ENCODE results near the gene FLRT1.

The FLRT1 gene

DNA sequence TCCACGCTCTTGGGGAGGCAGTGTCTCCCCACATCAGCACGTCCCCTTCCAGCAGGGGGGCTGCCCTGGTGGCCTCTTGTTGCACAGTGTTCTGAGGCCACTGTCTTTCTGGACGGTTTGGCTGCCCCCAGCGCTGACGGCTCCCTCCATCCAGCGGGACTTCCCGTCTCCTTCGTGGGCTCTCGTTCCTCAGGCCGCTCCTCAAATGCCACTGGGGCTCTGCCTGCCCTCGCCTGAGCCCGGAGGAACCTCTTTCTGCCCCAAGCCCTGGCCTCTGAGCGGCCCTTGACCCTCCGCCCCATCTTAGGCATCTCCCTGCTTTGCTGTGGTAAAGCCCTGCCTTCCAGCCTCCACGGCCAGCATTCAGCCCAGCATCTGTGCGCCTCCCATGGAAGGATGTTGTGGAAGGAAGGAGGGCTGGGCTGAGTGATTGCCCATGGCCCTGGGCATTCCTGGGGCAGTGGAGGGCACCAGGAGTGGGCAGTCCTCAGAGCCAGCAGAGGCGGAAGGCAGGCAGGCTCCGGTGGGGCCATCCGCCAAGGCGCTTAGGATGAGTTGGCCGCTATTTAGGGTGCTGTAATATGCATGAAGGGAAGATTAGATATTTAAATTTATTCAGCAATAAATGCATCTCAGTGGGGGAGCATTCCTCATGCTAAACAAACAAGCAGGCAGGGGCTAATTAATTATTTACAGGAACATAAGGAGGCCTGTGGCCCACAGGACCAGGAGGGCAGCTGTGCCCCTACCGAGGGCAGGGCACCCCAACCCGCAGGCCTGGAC, 31.7 kb upstream of the FLRT1 start:
- no peaks in the 10 kb centered on the region for H3K27me3 ChIP-seq (ENCODE audit: insufficient read depth, poor library complexity, severe bottlenecking)
- no peak for DNase-seq (ENCODE audit: low read depth in 1 of 2, low spot score in 1 of 2)
- H3K27ac ChIP-seq (replicated peaks) = no peak overlapping the region
- TF ChIP-seq, protein P1, sequence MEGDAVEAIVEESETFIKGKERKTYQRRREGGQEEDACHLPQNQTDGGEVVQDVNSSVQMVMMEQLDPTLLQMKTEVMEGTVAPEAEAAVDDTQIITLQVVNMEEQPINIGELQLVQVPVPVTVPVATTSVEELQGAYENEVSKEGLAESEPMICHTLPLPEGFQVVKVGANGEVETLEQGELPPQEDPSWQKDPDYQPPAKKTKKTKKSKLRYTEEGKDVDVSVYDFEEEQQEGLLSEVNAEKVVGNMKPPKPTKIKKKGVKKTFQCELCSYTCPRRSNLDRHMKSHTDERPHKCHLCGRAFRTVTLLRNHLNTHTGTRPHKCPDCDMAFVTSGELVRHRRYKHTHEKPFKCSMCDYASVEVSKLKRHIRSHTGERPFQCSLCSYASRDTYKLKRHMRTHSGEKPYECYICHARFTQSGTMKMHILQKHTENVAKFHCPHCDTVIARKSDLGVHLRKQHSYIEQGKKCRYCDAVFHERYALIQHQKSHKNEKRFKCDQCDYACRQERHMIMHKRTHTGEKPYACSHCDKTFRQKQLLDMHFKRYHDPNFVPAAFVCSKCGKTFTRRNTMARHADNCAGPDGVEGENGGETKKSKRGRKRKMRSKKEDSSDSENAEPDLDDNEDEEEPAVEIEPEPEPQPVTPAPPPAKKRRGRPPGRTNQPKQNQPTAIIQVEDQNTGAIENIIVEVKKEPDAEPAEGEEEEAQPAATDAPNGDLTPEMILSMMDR (IDR thresholded peaks at IDR 0.05; ENCODE audit: insufficient read depth, low read length) = no peak
- TF ChIP-seq, protein P2, sequence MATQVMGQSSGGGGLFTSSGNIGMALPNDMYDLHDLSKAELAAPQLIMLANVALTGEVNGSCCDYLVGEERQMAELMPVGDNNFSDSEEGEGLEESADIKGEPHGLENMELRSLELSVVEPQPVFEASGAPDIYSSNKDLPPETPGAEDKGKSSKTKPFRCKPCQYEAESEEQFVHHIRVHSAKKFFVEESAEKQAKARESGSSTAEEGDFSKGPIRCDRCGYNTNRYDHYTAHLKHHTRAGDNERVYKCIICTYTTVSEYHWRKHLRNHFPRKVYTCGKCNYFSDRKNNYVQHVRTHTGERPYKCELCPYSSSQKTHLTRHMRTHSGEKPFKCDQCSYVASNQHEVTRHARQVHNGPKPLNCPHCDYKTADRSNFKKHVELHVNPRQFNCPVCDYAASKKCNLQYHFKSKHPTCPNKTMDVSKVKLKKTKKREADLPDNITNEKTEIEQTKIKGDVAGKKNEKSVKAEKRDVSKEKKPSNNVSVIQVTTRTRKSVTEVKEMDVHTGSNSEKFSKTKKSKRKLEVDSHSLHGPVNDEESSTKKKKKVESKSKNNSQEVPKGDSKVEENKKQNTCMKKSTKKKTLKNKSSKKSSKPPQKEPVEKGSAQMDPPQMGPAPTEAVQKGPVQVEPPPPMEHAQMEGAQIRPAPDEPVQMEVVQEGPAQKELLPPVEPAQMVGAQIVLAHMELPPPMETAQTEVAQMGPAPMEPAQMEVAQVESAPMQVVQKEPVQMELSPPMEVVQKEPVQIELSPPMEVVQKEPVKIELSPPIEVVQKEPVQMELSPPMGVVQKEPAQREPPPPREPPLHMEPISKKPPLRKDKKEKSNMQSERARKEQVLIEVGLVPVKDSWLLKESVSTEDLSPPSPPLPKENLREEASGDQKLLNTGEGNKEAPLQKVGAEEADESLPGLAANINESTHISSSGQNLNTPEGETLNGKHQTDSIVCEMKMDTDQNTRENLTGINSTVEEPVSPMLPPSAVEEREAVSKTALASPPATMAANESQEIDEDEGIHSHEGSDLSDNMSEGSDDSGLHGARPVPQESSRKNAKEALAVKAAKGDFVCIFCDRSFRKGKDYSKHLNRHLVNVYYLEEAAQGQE (IDR thresholded peaks at IDR 0.05; ENCODE audit: insufficient replicate concordance, low read depth) = no peak
- TF ChIP-seq SPI1 (IDR thresholded peaks at IDR 0.05; ENCODE audit: borderline replicate concordance, low read depth) (no peak), POLR2AphosphoS5 (IDR thresholded peaks at IDR 0.05; ENCODE audit: low read depth) (no peak), GABPA (IDR thresholded peaks at IDR 0.05; ENCODE audit: low read depth) (no peak)
- H3K4me3 ChIP-seq (replicated peaks; ENCODE audit: insufficient read depth, low read length) = no peak overlapping the region

DNA sequence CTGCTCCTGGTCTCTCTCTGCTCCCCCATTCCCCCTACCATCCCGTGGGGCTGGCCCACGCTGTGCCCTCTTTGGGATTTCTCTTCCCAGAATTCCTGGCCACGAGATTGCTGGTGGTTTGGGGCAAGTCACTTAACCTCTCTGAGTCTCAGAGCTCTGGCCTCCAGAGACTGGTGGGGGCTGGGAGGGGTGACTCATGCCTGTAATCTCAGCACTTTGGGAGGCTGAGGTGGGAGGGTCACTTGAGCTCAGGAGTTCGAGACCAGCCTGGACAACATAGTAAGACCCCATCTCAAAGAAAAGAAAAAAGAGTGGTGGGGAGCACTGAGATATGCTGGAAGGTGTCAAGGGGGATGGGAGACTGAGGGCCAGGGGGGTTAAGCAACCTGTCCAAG, 31.1 kb upstream of the FLRT1 start:
- H3K4me3 ChIP-seq (replicated peaks; ENCODE audit: insufficient read depth, low read length) = no peak overlapping the region
- no peak for DNase-seq (ENCODE audit: low read depth in 1 of 2, low spot score in 1 of 2)
- no peak overlapping the region for H3K27ac ChIP-seq (replicated peaks)
- no peaks in the 10 kb centered on the region for H3K27me3 ChIP-seq (ENCODE audit: insufficient read depth, poor library complexity, severe bottlenecking)
- TF ChIP-seq GABPA (IDR thresholded peaks at IDR 0.05; ENCODE audit: low read depth) (no peak), SPI1 (IDR thresholded peaks at IDR 0.05; ENCODE audit: borderline replicate concordance, low read depth) (no peak), POLR2AphosphoS5 (IDR thresholded peaks at IDR 0.05; ENCODE audit: low read depth) (no peak)
- TF ChIP-seq, protein P2 (IDR thresholded peaks at IDR 0.05; ENCODE audit: insufficient replicate concordance, low read depth) = no peak
- TF ChIP-seq, protein P1 (IDR thresholded peaks at IDR 0.05; ENCODE audit: insufficient read depth, low read length) = no peak

GRCh38 chr11:64005691-64006090, 30.0 kb upstream of the FLRT1 start:
- DNase-seq (ENCODE audit: low read depth in 1 of 2, low spot score in 1 of 2) = no peak
- no peak overlapping the region for H3K4me3 ChIP-seq (replicated peaks; ENCODE audit: insufficient read depth, low read length)
- TF ChIP-seq, protein P1 (IDR thresholded peaks at IDR 0.05; ENCODE audit: insufficient read depth, low read length) = no peak
- no peak for TF ChIP-seq POLR2AphosphoS5 (IDR thresholded peaks at IDR 0.05; ENCODE audit: low read depth)
- TF ChIP-seq, protein P2 (IDR thresholded peaks at IDR 0.05; ENCODE audit: insufficient replicate concordance, low read depth) = no peak
- H3K27ac ChIP-seq (replicated peaks) = no peak overlapping the region
- no peaks in the 10 kb centered on the region for H3K27me3 ChIP-seq (ENCODE audit: insufficient read depth, poor library complexity, severe bottlenecking)
